GM21526 (cell line): Measurements from ENCODE around the gene PPIB.
"Not testable (repeated sequence)": the region's sequence is repeated elsewhere in the genome, so short reads cannot be mapped to it uniquely, and the experiment has no call there.

Experiments used
- ATAC-seq: cut with Tn5 transposase; IDR thresholded peaks from one replicate; pipeline ENCODE4 v1.9.1; 2021; ENCODE audit warnings: moderate library complexity; ENCODE audit not compliant: unreplicated experiment, low FRiP score

Gene PPIB

DNA sequence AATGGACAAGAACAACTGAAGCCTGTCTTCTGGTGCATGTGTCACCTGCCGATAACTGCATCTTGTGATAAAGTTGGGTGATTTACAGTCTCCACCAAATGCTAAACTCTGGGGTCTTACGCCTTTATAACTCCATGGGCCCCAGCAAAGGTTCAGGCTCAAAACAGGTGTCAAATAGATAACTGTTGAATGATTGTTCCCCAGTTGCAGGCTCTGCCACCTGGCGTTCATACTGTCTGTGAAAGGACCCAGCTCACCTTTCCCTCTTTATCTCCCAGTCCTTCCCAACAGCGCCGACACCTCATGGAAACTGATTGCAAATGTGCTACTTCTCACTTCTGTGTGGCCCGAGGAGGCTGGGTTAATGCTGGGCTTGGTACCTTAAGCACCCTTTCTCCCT is 19.5 kb downstream of the PPIB start:
- ATAC-seq: no peak

DNA sequence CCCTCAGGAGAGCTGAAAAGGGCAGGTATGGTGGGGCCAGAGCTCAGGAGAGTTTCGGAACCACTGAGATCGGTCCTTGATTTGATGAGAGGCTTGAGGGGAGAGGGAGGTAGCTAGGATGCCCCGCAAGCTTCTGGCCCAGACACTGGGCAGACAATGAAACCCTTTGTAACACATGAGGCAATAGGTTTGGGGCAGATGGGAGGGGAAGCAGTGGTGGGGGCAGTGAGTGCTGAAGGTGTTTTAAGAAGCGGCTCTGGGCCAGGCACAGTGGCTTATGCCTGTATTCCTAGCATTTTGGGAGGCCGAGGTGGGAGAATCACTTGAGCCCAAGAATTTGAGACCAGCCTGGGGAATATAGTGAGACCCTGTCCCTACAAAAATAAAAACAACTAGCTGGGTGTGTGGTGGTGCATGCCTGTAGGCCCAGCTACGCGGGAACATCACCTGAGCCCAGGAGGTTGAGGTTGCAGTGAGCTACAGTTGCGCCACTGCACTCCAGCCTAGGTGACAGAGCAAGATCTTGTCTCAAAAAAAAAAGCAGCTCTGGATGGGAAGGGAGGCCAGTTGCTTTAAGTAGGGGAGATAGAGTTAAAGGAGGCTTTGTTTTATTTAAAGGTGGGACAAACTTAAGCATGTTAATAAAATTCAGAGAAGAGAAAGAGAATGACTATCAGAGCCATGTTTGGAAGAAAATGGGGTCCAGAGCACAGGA is 20.9 kb downstream of the PPIB start:
- ATAC-seq: no peak

DNA sequence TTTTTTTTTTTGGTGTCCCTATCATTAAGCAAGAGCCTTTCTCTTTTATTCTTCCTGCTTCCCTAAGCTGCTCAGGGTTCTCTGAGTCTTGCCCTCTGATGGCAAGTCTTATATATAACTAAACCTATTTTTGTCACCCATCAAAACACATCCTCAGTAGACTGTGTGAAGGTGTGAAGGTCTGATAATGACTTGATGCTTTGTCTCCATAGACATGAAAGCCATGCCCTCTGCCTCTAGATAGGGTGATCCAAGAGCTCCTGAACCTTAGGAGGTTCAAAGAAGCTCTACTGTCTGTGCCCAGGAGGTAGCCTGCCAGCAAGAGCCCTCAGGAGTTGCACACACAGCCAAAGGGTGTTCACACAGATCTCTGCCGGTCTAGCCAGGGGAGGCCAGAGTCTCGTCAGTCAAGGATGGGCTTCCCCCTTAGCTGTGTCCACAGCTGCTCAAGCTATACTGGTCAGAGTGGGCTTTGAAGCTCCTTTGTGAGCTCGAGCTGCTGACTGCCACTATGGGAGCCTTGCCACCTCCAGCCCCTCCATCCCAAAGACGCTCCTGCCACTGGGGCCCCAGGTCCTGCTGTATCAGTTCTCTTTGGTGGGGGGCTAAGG is 24.4 kb downstream of the PPIB start:
- ATAC-seq: no peak

DNA sequence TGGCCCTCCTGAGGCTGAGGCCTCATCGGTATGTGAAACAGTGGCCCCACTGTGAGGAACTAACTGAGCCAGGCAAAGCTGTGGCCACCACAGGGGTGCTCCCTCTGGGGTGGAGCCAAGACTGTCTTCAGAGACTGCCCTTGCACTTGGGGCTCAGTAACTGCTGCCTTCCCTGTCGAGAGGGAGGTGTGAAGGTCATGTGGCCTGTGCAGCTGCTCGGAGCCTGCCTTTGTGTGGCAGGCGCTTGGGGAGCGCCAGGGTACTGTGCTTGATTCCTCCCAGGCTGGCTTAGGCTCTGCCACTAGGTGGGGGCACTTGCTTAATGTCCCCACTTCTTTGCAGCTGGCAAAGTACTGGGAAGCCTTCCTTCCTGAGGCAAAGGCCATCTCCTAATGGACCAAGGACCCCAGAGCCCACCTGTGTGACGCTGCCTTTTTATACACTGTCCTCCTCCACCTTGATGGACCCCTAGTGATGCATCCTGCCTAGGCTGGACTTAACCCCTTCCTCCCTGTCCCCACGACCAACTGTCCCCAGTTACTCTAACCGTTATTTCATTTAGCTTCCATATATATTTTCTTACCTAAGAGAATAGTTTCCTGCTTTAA is 25.5 kb downstream of the PPIB start:
- ATAC-seq: no peak

DNA sequence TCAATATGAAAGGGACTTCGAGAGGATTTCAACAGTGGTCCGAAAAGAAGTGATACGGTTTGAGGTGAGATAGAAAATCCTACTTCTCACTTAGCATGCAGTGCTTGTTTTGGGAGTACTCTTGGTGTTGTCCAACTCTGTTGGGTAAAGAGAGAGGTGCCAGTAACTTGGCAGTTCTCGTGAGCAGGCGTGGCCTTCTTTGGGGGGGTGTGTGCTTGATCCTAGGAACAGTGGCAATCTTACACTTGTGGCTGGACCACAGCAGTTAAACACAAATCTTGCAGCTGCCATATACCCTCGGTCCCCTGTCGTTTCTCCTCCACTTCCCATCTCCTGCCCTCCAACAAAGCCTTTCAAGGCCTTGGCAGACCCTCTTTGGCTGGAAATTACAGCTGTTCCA is 26.5 kb downstream of the PPIB start:
- ATAC-seq: no peak

DNA sequence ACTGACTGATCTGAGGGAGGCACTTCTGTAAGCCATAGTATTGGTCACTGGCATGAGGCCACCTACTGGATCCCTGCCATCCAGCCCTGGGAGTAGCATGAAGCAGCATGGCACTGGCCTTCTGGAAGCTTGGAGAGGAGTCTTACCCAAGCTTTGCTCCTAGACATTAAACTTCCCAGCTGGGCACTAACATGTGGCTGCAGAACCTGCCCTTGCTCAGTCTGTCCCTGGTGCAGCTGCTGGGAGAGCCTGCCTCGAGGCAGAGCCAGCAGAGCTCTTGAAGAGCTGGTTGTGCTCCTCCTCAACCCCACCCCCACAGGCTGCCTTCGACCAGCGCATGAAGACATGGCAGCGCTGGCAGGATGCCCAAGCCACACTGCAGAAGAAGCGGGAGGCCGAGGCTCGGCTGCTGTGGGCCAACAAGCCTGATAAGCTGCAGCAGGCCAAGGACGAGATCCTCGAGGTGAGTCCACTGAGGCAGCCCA is 28.4 kb downstream of the PPIB start:
- ATAC-seq: no peak

DNA sequence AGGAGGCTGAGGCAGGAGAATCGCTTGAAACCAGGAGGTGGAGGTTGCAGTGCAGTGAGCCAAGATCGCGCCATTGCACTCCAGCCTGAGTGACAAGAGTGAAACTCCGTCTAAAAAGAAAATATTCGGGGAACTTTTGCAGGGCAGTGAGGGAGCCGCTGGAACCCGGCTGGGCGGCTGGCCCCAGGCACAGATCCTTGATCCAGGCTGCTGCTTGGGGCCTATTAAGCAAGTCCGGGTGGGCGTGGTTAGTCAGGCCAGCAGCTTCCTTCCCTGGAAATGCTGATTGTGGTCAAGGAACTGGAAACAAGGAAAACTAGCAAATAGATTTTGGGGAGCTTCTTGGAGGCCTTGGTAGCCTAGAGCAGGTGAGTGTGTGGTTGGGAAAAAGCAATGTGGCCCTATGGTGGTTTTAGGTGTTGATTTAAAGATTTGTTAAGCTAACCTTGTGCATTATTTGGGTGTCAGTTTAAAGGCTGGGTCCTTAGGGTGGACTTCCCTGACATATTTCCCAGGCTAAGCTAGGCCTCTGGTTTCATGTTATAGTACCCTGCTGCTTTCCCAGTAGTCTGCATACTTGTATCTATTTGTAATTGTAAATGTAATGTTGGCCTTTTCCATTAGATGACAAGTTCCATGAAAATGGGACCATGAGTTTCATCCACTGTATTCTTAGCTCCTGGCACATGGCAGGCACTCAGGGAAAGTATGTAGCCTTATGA is 29.0 kb downstream of the PPIB start:
- no peak for ATAC-seq

DNA sequence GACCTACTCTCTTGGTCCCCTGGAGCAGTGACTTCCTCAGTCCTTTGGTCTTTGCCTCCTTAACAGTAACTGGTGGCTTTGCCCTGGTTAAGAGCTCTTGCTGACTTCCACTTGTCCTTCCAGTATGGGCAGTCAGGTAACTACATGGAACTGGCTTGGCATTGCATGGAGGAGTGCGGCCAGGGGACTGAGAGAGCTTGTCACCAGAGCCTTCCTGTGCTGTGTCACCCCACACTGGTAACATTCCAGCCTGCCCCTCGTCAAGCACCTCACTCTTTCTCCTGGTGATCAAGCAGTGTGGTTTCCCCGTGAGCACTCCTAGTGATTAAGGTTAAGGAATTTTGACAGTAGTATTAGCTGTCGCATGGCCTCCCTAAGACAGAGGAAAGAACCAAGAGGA is 30.6 kb downstream of the PPIB start:
- no peak for ATAC-seq

DNA sequence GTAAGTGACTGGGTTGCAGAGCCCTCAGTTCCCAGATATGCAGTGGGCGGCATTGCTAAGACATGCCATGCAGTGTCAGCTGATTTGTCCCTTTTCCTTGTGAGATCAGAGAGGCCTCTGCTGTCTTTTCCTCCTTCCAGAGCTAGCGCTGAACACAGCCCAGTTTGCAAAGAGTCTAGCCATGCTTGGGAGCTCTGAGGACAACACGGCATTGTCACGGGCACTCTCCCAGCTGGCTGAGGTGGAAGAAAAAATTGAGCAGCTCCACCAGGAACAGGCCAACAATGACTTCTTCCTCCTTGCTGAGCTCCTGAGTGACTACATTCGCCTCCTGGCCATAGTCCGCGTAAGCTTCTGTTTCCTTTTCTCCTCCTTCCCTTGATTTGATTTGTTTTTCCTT is 31.3 kb downstream of the PPIB start:
- no peak for ATAC-seq

DNA sequence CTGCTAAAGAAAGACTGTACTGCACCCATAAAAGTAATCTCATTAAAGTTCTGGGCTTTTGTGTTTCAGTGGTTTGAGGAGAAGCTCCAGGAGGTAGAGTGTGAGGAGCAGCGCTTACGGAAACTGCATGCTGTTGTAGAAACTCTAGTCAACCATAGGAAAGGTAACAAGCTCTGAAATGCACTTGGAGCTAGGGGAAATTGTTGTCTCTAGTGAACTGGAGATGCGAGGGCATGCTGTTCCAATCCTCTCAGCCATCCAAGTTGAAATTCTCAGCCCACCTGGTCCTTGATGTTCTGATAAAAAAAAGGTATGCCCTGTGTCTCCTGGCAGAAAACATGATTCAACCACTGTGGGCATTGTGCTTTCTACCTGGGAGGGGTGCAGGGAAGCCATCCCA is 32.7 kb downstream of the PPIB start:
- ATAC-seq: no peak

DNA sequence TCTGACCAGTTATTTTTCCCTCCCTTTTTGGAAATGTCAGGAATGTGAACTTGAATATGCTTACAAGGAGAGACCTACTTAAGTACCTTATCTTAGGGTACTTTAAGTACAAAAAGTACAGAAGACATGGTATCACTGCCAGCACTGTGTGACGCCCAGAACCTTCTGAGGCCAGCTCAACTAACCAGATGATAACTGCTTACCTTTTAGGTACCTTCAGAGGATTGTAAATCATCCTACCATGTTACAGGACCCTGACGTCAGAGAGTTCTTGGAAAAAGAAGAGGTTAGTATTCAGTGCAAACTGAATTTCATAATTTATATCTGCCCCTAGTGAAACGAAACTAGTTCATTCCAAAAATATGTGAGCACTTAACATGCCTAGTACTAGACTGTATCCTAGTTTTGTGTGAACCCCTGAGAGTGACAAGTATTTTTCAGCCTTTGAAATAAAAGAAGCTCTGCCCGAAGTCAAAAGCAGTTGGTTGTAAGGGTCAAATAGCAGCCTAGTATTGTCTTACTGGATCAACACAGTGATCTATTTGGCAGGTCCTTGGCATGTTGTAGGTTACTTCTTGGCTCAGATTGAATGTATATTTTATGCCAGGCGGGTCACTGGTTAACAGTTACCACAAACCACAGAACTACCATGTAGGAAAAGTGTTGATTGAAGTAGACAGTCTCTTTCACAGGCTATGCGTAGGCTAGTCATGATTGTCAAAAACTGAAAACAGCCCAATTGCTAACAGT is 35.1 kb downstream of the PPIB start:
- ATAC-seq: no peak

DNA sequence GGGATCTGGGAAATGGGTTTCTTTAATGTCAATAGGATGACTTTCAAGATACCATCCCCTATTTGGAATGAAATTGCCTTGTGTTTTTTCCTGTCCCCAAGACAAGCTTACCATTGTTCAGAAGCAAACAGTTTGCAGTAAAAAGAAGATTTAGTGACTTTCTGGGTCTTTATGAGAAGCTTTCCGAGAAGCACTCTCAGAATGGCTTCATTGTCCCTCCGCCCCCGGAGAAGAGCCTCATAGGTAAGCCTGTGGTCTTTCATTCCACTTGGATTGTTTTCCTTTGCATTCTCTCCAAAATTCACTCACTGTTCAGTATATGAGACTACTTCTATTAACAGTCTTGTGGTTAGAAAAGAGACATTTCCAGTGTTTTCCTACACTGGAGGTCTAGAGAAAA is 36.8 kb downstream of the PPIB start:
- ATAC-seq: no peak

DNA sequence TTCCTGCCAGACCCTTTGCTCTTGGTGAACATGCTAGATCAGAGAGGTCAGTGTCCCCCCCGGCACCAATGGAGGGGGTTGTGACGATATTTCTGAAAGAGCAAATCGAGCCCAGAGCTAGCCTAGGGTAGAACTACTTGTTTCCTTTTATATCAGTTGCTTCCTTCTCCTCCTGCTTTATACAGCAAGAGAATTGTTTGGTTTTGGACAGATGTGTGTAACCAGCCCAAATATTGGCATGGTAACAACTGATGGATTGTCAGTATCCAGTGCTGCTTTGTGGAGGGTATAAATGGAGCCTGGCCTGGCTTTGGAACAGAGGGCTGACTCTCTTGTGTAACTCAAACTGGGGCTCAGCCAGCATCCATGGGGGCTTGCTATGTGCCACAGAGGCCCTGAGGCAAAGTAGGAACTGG is 39.9 kb downstream of the PPIB start:
- ATAC-seq: no peak

DNA sequence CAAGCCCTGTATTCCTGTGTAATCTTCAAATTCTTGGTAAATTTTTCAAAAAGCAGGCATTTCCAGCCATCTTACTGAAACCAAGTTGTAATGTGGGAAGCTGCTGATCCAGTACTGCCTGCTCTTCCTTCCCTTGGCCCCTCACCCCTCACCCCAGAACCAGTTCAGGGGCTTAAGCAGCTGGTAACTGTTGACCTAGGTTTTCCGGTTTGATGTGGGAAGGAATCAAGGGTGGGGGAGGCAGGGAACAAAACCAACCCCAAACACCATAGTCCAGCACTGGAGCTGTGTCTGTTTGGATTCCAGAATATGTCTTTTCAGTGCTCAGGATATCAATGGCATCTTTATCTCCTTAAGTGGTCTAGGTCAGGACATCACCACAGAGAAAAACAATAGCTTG is 40.4 kb downstream of the PPIB start:
- no peak for ATAC-seq

DNA sequence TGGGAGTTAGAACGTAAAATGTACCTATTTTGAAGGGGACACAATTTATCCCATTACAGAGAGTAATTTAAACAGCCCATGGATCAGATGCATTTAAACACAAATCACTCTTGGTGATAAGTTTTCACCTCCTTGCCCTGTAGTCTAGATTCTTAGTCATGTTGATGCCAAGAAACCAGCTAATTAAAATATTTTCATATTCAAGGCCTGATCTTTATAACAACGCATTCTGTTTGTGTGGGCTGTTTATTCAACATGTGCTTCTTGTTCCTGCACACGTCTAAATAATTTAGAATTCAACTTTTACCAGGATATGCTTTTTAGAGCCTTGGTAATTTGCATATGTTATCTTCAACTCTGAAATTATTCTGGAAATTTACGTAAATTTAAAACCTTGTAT is 41.2 kb downstream of the PPIB start:
- ATAC-seq: no peak

DNA sequence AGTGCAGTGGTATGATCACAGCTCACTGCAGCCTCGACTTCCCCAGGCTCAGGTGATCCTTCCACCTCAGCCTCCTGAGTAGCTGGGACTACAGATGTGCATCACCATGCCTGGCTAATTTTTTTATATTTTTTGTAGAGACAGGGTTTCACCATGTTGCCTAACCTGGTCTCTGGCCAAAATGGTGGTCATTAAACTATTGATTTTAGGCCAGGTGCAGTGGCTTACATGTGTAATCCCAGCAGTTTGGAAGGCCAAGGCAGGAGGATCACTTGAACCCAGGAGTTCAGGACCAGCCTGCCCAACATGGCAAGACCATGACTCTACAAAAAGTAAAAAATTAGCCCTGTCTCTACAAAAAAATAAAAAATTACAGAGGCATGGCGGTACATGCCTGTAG is 42.5 kb downstream of the PPIB start:
- ATAC-seq: not testable (repeated sequence)

DNA sequence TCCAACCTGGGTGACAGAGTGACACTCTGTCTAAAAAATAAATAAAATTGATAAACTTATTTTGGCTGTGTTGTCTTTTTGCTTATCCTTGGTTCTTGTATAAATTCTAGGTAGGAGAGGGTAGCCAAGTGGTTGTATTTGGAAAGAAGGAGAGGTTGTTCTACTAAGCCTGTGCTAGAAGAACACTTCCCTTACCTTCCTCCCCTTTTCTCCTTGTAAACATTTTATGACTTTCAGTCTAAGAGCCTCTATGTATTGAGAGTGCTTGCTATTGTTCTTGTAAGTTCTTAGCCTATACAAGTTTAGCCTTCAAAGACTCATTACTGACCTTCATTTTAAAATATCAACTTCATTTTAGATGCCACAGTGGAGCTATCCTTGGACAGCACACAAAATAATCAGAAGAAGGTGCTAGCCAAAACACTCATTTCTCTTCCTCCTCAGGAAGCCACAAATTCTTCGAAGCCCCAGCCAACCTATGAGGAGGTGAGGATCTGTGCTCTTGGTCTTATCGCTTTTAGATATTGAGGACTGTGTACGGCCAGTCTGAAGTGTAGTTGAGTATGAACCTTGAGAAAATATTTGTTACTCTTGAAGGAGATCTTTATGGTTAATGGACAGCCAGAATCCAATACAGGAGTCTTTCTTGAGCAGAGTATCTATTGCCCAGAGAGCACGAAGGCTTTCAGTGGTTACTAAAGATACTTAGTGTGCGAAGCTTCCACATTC is 44.9 kb downstream of the PPIB start:
- no peak for ATAC-seq

DNA sequence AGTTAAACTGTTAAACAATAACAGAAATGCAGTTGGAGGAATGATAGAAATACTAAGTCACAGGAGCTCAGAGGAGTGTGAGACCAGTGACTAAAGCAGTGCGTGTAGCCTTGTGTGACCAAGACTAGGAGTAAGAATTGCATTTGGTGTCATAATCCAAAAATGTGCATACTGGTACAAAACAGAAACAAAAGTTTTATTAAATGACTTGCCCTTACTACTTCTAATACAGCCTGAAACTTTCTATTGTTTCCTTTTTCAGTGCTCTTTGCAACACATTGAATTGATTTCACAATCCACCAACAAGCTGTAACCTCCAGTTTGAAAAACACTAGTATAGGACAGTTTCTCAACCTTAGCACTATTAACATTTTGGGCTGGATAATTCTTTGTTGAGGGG is 49.9 kb downstream of the PPIB start:
- no peak for ATAC-seq

DNA sequence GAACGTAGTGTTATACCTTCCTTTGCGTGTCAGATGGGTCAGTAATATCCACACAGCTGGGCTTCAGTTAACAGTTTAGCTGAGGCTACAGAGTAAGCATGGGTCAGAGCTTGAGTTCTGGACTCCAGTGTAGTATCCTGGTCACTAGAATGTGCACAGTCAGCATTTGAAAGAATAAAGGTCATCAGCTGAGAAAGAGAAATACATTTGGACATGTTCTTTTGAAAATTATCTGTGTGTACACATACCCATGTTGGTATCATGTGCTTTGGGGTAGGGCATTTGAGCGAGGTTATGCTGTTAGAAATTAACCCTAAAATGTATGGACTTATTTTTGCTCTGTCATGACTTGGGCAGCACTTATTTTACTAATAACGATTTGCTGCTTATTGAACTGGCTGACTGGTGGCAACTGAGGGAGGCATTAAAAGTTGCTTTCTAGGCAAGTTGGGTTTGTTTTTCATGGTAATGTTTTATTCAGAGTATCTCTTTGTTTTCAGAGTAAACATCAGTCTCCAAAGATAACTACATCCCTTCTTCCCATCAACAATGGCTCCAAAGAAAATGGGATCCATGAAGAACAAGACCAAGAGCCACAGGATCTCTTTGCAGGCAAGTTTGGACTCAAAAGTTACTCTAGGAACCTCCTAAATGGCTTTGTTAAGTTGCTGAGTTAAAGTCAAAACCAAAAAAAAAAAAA is 50.6 kb downstream of the PPIB start:
- no peak for ATAC-seq

DNA sequence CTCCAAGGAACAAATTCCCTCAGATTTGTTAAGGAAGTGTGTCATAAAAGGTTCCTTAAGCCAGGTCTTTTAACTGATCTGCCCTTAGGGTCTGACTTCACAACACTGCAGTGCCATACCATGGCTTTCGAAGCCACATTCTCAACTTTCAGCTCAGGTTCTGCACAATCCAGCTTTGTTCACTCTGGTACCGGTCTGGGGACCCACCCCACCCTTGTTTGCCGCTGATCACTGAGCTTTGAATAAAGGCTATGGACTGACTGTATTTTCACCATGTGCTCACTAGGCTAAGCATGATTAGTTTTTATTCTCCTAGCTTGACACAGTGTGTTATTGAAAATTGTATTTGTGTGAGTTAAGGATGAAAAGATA is 51.2 kb downstream of the PPIB start:
- ATAC-seq: no peak
